Cortex of kidney (tissue), 1 donor: ENCODE data around the gene RGL1.

ENCODE experiments used
- DNase-seq: peaks from one replicate; lab custom pipeline; 2025; lab: John Stamatoyannopoulos, UW

Gene RGL1

GRCh38 chr1:183956559-183957188 is 151.8 kb downstream of the RGL1 start:
- DNase-seq: no peak

DNA sequence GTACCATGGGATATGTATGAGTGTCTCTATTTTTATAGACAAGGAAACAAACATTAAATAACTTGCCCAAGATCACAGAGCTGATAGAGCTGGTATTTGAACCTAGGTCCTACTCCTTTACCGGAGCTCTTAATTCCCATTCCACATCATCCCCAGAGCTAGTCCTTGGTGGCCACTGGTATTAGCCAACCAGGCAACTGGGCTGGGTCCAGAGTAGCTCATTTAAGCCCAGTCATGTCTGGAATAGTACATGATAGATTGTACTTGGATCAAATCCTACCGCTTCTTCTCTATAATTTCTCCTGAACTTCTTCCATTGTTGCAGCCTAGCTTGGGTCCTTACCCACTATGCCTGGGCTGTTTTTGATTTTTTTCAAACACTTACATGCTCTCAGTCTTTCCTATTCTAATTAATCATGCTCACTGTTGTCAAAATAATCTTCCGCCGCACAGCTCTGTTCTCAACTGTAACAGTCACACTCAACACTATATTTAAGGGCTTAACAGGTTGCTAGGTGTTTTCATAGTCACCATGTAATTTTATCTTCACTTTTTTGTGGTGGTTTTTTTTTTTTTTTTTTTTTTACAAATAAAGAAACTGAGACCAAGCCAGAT is 152.4 kb downstream of the RGL1 start:
- no peak for DNase-seq

- DNase-seq: no peak
Observed at GRCh38 chr1:183958958-183959357, 154.0 kb downstream of the RGL1 start.

- DNase-seq: no peak
Observed at GRCh38 chr1:183961132-183961531, 156.2 kb downstream of the RGL1 start.

GRCh38 chr1:183962903-183963302 is 158.0 kb downstream of the RGL1 start:
- no peak for DNase-seq

- no peak for DNase-seq
Observed at GRCh38 chr1:183965726-183966125, 160.8 kb downstream of the RGL1 start.

- no peak for DNase-seq
Observed at GRCh38 chr1:183966487-183966886, 161.6 kb downstream of the RGL1 start.

GRCh38 chr1:183967914-183968313 is 163.0 kb downstream of the RGL1 start:
- no peak for DNase-seq

GRCh38 chr1:183968386-183968785 is 163.5 kb downstream of the RGL1 start:
- no peak for DNase-seq

DNA sequence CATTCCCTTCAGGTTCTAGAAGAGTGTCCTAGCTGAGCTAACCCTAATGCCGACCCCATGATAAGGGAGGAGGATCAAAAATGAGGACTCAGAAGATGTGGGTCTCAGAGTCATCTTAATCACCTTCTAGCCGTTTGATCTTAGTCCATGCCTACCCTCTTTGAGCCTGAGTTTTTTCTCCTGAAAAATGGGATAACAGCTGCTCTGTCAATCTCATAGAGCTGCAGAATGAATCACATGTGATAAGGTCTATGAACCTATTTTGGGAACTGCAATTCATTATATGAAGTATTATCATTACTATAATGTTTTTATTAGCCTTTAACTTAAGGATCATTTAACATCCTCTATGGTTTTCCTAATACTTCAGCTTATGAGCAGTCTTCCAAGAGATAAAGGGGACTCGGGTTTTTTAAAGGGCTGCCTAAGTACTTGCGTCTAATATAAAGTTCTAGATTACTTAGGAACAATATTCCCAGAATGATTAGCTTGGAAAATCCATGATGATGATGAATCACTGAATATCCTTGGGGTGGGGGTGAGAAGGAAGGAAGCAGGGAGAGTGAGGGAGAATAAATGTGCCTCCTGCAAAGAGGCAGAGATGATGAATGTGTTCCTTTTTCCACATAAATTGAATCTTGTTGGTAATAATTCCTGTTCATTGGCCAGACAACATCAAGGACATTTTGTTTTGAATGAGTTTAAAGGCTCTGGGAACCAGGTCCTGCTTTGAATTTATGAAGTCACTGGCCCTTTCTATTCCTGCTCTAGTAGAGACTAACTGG is 165.8 kb downstream of the RGL1 start:
- DNase-seq: no peak

DNA sequence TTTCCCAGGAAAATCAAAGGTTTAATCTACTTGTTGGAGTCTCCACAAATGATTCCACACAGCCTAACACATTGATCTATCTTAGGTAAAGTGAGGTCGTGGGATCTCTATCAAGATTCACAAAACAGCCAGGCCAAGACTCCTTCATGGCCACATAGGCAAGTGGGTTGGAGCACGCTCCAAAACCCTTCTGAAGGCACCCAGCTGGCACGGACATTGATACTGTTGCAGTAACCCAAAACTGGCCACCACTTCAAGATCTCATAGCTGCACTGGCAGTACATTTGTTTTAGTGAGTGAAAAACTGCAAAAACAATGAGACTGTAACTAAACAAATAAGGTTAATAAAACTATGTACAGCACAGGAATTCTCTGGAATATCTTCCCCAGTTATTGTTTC is 170.7 kb downstream of the RGL1 start:
- no peak for DNase-seq

- DNase-seq: no peak
Observed at GRCh38 chr1:183977717-183978116, 172.8 kb downstream of the RGL1 start.
